Upper lobe of left lung (tissue), 4 donors: ENCODE measurements around the gene MYBPHL.

Experiments
- CTCF ChIP-seq, 6 experiments: fragments of 450-650 bp in 4 of 6; fragments of 200-600 bp in 2 of 6; sonication (generic) in 2 of 6; IDR thresholded peaks; one replicate each; pipeline ENCODE4 v1.5.1; 2016 to 2019; ENCODE audit warnings: antibody characterized with exemption in 6 of 6
- EP300 ChIP-seq, 4 donors: sonication (generic); formaldehyde crosslinking; IDR thresholded peaks; one replicate each; pipeline ENCODE4 v1.5.1; 2017; ENCODE audit warnings: antibody characterized with exemption in 4 of 4, control low read depth in 2 of 4
- POLR2A ChIP-seq, 4 donors: fragments of 450-650 bp; IDR thresholded peaks; one replicate each; pipeline ENCODE4 v1.5.1; 2016 to 2017; ENCODE audit warnings: antibody characterized with exemption in 4 of 4, mild to moderate bottlenecking in 2 of 4
- POLR2AphosphoS5 ChIP-seq, 2 donors: sonication (generic); formaldehyde crosslinking; IDR thresholded peaks; one replicate each; pipeline ENCODE4 v1.5.1; 2017; ENCODE audit warnings: antibody characterized with exemption in 2 of 2

- TF ChIP-seq CTCF (IDR thresholded peaks at IDR 0.05) (no peak), POLR2AphosphoS5 (IDR thresholded peaks at IDR 0.05) (no peak), POLR2A (IDR thresholded peaks at IDR 0.05) (no peak), EP300 (IDR thresholded peaks at IDR 0.05) (no peak)
Observed at GRCh38 chr1:109347511-109347910, 40.7 kb upstream of the MYBPHL start.
